Measurements from ENCODE around the gene ZBTB45.
"Not testable (repeated sequence)": the region's sequence is repeated elsewhere in the genome, so short reads cannot be mapped to it uniquely, and the experiment has no call there.

ZBTB45 gene

DNA sequence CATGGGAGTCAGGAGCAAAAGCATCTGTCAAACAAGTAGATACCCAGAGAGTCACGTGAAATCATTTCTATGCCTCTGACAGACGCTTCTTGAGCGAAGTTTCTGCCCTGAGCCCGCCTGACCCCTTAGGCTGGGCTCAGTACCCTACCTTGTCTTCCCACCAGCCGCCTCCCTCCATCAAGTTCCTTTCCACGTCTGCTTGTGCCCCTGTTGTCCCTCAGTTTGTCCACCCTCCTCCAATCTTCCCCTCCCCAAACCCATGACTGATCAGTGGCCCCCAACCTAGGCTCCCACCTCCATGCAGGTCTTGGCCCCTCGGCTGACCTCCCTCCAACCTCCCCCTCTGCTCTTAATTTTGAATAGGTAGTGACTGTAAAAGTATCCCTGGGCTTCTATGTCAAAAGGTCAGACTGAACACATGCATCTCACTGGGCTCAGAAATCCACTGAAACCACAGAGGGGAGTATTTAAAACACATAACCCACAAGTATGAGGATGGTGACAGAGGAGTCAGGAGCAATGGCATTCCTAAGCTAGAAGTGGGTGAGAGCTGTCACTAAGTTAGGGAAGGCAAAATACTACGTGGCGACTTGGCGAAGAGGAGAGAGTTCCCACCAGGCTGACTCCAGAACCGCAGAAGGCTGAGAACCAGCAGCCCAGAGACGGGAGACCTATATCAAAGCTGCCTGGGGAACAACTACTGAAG is 45.2 kb downstream of the ZBTB45 start:
- no peak for DNase-seq

DNA sequence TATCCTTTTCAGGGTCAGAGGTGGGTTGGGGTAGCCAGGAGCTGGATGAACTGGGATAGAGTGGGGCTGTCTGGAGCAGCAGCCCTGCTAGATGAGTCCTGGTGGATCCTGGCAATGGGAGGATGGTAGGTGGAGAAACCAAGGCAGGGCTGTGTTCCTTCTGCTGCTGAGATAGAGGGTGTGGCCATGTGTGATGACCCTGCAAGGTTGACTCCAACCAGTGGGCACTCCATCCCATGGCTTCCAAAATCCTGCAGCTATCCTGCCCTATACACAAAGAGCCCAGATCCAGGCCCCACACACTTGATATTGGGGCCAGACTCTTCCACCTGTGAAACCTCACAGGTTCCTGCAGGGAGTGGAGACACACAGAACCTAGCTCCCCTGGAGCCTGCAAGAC is 45.8 kb downstream of the ZBTB45 start:
- DNase-seq: no peak

DNA sequence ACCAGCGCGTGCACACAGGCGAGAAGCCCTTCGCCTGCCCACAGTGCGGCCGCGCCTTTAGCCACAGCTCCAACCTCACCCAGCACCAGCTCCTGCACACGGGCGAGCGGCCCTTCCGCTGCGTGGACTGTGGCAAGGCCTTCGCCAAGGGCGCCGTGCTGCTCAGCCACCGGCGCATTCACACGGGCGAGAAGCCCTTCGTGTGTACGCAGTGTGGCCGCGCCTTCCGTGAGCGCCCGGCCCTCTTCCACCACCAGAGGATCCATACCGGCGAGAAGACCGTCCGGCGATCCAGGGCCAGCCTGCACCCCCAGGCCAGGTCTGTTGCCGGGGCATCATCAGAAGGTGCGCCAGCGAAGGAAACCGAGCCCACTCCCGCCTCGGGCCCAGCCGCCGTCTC is 47.9 kb downstream of the ZBTB45 start:
- no peak for DNase-seq

DNA sequence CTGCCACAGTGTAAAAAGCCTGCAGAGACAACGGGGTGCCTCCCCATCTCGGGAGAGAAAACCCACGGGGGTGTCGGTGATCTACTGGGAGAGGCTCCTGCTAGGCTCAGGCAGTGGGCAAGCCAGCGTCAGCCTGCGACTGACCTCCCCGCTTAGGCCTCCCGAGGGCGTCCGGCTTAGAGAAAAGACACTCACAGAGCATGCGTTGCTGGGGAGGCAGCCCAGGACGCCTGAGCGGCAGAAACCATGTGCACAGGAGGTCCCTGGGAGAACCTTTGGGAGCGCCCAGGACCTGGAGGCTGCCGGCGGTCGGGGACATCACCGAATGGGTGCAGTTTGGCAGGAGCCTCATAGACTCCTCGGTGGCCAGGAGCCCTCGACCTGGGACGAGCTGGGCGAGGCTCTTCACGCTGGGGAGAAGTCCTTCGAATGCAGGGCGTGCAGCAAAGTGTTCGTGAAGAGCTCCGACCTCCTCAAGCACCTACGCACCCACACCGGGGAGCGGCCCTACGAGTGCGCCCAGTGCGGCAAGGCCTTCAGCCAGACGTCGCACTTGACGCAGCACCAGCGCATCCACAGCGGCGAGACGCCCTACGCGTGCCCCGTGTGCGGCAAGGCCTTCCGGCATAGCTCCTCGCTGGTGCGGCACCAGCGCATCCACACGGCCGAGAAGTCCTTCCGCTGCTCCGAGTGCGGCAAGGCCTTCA is 48.6 kb downstream of the ZBTB45 start:
- not testable (repeated sequence) for DNase-seq

DNA sequence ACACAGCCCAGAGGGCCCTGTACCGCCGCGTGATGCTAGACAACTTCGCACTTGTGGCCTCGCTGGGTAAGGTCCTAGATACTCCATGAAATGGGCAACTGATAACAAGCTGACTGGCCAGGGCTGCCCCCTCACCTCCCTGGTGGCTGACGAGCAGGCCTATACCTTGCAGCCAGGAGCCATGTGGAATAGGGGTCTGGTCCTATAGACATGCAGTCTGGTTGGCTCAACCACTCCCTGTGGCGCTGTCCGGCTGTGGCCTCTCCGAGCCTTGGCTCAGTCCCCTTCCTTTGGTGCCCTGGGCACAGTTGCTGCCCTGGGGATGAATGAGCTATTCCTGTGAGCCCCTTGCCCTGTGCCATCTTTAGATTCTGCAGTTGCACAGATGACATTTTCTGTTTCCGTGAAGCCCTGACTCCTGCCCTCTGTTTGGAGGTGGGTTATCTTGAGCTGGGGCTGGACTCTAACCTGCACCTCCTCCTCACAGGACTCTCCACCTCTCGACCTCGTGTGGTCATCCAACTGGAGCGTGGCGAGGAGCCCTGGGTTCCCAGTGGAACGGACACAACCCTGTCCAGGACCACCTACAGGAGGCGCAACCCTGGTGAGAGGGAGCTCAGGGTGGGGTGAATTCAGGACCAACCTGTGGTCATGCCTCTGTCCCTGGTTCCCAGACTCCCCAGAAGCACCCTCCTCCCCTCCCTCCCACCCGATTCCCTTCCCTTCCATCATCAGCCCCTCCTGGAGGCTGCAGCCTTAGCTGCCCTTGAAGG is 50.2 kb downstream of the ZBTB45 start:
- DNase-seq: no peak

DNA sequence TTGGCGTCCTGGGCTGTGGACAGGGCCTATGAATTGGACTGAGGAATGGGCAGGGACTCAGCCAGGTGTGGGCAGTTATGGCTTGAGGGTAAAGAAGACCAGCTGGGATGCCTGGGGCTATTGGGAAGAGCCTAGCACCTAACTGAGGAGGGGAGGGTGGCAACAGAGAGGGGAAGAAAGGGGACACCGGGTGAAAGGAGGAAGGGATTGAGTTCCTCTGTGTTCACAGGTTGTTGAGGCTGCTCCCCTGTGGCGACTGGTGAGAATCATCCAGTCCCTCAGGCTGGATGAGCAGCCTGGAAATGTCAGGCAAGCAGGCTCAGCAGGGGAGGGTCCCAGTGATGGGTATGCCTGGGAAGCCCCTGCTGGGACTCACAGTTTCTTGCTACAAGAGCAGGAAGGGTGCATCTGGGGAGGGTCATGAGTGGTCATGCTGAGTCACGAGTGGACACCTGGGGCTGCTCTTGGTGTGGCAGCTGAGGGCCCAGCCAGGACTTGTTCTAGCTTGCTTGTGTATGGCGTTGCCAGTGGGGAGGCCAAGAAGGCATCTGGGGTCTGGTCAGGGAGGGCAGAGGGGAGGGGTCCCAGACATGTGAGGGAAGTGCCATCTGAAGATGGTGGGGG is 51.3 kb downstream of the ZBTB45 start:
- DNase-seq: no peak

DNA sequence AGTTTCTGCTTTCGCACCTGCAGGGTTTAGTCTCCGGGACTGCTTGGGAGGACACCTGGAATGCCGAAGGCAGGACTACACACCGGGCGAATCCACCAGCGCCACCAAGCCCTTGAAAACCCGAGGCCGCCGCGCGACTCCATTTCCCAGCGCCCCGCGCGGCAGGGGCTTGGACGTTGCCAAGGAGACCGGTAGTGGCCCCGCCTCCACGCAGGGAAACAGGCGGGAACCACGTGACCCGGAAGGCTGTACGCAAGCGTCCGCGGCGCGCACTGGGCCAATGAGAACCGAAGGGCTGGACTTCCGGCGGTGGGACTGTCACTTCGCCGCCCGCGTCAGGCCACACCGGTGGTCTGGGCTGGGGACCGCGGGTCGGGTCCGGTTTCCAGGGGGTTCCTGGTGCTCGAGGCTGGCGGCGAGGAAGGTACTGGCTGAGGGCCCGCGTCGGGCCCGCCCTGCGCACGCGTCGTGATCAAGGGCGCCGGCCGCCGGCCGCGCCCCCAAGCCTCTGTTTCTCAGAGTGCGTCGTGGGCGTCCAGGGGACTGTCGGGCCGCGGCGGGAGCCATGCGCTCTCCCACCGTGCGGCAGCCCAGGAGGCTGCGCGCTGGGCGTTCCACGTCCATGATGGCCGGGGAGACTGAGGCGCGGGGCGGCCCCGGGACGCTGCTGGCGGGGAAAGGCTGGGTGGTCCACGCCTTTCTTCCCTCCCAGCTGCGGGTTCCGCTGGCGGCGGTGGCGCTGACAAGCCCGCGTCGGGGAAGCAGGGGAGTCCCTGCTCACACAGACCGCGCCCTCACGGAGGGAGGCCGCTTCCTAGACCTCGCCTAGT is 52.6 kb downstream of the ZBTB45 start, which contains the start of gene ZNF324:
TSS of gene ZNF324 (plus strand) at position 321 of the 830 bp plus-strand sequence. CDS start 2,106 bp downstream, outside the sequence.
- peak; percentile 74 for DNase-seq

DNA sequence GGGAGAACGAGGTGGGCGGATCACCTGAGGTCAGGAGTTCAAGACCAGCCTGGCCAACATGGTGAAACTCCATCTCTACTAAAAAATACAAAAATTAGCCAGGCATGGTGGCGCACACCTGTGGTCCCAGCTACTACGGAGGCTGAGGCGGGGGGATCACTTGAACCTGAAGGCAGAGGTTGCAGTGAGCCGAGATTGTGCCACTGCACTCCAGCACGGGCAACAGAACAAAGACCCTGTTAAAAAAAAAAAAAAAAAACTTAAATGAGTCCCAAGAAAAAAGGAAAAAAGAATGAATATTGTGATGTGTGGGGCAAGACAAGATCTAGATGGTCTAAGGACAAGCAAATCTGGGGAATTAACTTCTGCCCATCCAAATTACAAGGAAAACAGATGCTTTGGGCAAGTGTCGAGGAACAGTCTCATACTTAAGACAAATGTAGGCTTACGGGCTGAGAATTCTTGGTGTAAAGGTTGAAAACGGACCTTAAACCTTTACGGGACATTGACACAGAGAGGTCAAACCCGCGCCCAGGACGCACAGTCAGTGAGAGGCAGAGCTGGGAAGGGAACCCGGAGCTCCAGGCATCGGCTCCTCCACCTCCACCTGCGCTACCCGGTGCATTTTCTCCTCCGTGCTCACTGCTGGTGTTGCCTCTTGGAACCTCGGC is 53.4 kb downstream of the ZBTB45 start:
- no peak for DNase-seq

Measured in NCI-H187 treated with DMSO at 0.1 percent for 48 hours (cell line).